K562 (cell line): Measurements from ENCODE around the gene SLC30A1. TPM values are rescaled to one million over a fixed set of nuclear protein-coding genes. Genes with fewer than 3 reads are reported as not detected.

Source experiments
- DDX20 ChIP-seq: fragments of 450-650 bp; IDR thresholded peaks from 2 replicates; pipeline ENCODE4 v1.6.1; 2016; ENCODE audit warnings: missing genetic modification characterization, low read depth, mild to moderate bottlenecking, missing compliant biosample characterization, moderate library complexity
- E2F6 ChIP-seq, 2 experiments: IDR thresholded peaks; 2 replicates each; pipeline ENCODE4 v1.6.1; 2011; ENCODE audit warnings: borderline replicate concordance in 1 of 2, control low read depth in 1 of 2, low read depth in 1 of 2, low read length in 1 of 2, mild to moderate bottlenecking in 1 of 2, mixed read lengths in 1 of 2, moderate library complexity in 1 of 2; ENCODE audit not compliant: insufficient read depth in 1 of 2, insufficient read length in 1 of 2, poor library complexity in 1 of 2, severe bottlenecking in 1 of 2; ENCODE audit errors: extremely low read depth in 1 of 2
- ETS2 ChIP-seq: IDR thresholded peaks from 2 replicates; pipeline ENCODE4 v1.6.1; 2016; ENCODE audit warnings: borderline replicate concordance, missing genetic modification characterization, mild to moderate bottlenecking, moderate library complexity, missing compliant biosample characterization; ENCODE audit not compliant: poor library complexity, severe bottlenecking
- FOXP4 ChIP-seq: sonication (generic); formaldehyde crosslinking; IDR thresholded peaks from 2 replicates; pipeline ENCODE4 v1.8.0; 2022; ENCODE audit warnings: mild to moderate bottlenecking, missing genetic modification reagents, borderline replicate concordance
- HDAC3 ChIP-seq: fragments of 450-650 bp; IDR thresholded peaks from 2 replicates; pipeline ENCODE4 v1.6.1; 2018; ENCODE audit warnings: borderline replicate concordance, mild to moderate bottlenecking, moderate library complexity; ENCODE audit not compliant: partially characterized antibody
- HDAC8 ChIP-seq: fragments of 450-650 bp; IDR thresholded peaks from 2 replicates; pipeline ENCODE4 v1.6.1; 2016; ENCODE audit warnings: mild to moderate bottlenecking, missing genetic modification characterization, moderate library complexity, missing compliant biosample characterization
- MCM3 ChIP-seq: fragments of 450-650 bp; IDR thresholded peaks from 2 replicates; pipeline ENCODE4 v1.6.1; 2016
- MCM7 ChIP-seq, 2 experiments: fragments of 450-650 bp; IDR thresholded peaks; 2 replicates each; pipeline ENCODE4 v1.6.1; 2016 to 2018
- RBM15 ChIP-seq: fragments of 200-400 bp; formaldehyde crosslinking; IDR thresholded peaks from 2 replicates; pipeline ENCODE4 v1.6.1; 2018; ENCODE audit warnings: mild to moderate bottlenecking, low read length, moderate library complexity; ENCODE audit not compliant: insufficient read depth
- TEAD2 ChIP-seq: fragments of 450-650 bp; IDR thresholded peaks from 2 replicates; pipeline ENCODE4 v1.6.1; 2016; ENCODE audit warnings: missing genetic modification characterization, control low read depth, missing compliant biosample characterization
- ZBTB2 ChIP-seq: fragments of 450-650 bp; IDR thresholded peaks from 2 replicates; pipeline ENCODE4 v1.6.1; 2016; ENCODE audit warnings: antibody characterized with exemption
- ZBTB49 ChIP-seq: sonication (generic); formaldehyde crosslinking; IDR thresholded peaks from 2 replicates; pipeline ENCODE4 v1.8.0; 2022; ENCODE audit warnings: missing genetic modification reagents, mild to moderate bottlenecking, borderline replicate concordance
- ZNF239 ChIP-seq: fragments of 250-450 bp; sonication (Bioruptor Pico); IDR thresholded peaks from 2 replicates; pipeline ENCODE4 v1.4.0; 2020; ENCODE audit warnings: mild to moderate bottlenecking
- polyA plus RNA-seq, 8 experiments: library from polyadenylated mRNA; depleted of rRNA in 4 of 8; stranded (reverse) in 5 of 8; unstranded in 3 of 8; fragments of >200 nt; fragmentation: Nextera tagmentation in 2 of 8; fragmentation: Illumina TruSeq in 1 of 8; extraction: Ambion mirVana in 2 of 8; extraction: Trizol in 1 of 8; gene quantifications; 2 replicates each; pipeline versions ENCODE4 v1.2.1 to v1.2.3, GENCODE V29; 2011 to 2014; ENCODE audit warnings: inconsistent platforms in 1 of 8, missing spikeins in 1 of 8
- total RNA-seq, 7 experiments: library from RNA; depleted of rRNA in 6 of 7; stranded (reverse); fragments of >200 nt in 6 of 7; fragmentation: Illumina TruSeq in 2 of 7; extraction: Trizol in 2 of 7; gene quantifications; 2 replicates each; pipeline versions ENCODE4 v1.2.1 to v1.2.3, GENCODE V29; 2011 to 2021; ENCODE audit warnings: low replicate concordance in 1 of 7

The SLC30A1 gene
- total and polyA plus RNA-seq, 9 of the 15 experiments (the other 6 are each of a cell fraction or from before 2014, with no cell fraction given), result 4.1 to 14.4 (median 6.6) TPM

- TF ChIP-seq FOXP4 (CRISPR knock-in tag) (no peak), E2F6 (IDR thresholded peaks at IDR 0.05; ENCODE audit: borderline replicate concordance in 1 of 2, extremely low read depth in 1 of 2, insufficient read depth in 1 of 2, insufficient read length in 1 of 2, low read depth in 1 of 2, low read length in 1 of 2, poor library complexity in 1 of 2, severe bottlenecking in 1 of 2) (no peak), ZBTB49 (CRISPR knock-in tag) (no peak), ZBTB2 (no peak), ETS2 (no peak), HDAC3 (peak; percentile 54), MCM7 (IDR thresholded peaks at IDR 0.05) (no peak), MCM3 (no peak), DDX20 (tag) (no peak), HDAC8 (tag) (no peak), TEAD2 (no peak), RBM15 (no peak), ZNF239 (no peak)
Measured at GRCh38 chr1:211613951-211614350, 35.0 kb upstream of the SLC30A1 start (continued).
